ENCODE results near the gene PCDHGA5.
"Not testable (repeated sequence)": the region's sequence is repeated elsewhere in the genome, so short reads cannot be mapped to it uniquely, and the experiment has no call there.

PCDHGA5 gene

GRCh38 chr5:141346017-141346416 is 17.9 kb upstream of the PCDHGA5 start:
- H2AK5ac ChIP-seq (ENCODE audit: low read length, severe bottlenecking); H3K4me3 ChIP-seq (ENCODE audit: insufficient read depth in 1 of 2, low read depth in 1 of 2, low read length in 2 of 2); H3K4me1 ChIP-seq (ENCODE audit: control insufficient read depth, insufficient read depth, low read depth, low read length); H3K4me2 ChIP-seq (ENCODE audit: low read length, poor library complexity, severe bottlenecking); H3K36me3 ChIP-seq (ENCODE audit: control insufficient read depth in 1 of 2, insufficient read depth in 2 of 2, low read depth in 1 of 2, low read length in 2 of 2); H3K4ac ChIP-seq (ENCODE audit: low read depth in 1 of 2, low read length in 2 of 2); H2BK12ac ChIP-seq (ENCODE audit: low read length in 2 of 2); H2BK5ac ChIP-seq (ENCODE audit: low read depth, low read length, poor library complexity, severe bottlenecking); H4K8ac ChIP-seq (ENCODE audit: low read length); H3K9ac ChIP-seq (ENCODE audit: low read length); H2BK15ac ChIP-seq (ENCODE audit: low read depth, poor library complexity, severe bottlenecking); H2BK120ac ChIP-seq (ENCODE audit: low read depth, low read length); H4K91ac ChIP-seq (ENCODE audit: low read length); H3K27ac ChIP-seq (ENCODE audit: low read length, poor library complexity, severe bottlenecking); H2AFZ ChIP-seq (ENCODE audit: low read depth, low read length); DNase-seq; H3K23ac ChIP-seq (ENCODE audit: low read length in 2 of 2); H3K18ac ChIP-seq (ENCODE audit: low read depth in 1 of 2, low read length in 2 of 2); H3K14ac ChIP-seq (ENCODE audit: low read length in 2 of 2); H3K79me1 ChIP-seq (replicated peaks; ENCODE audit: low read length, poor library complexity, severe bottlenecking); H3K27me3 ChIP-seq (ENCODE audit: control insufficient read depth in 1 of 2, insufficient read depth in 1 of 2, low read length in 2 of 2): not testable (repeated sequence)
- H3K9me3 ChIP-seq (ENCODE audit: control insufficient read depth, low read length) = peaks cover 53% of the 10 kb centered on the region
- 96% methylated on average over 13 of the region's 35 CpGs for WGBS

GRCh38 chr5:141349917-141350619 is 13.9 kb upstream of the PCDHGA5 start, which contains the start of gene PCDHGB1:
TSS of gene PCDHGB1 (plus strand) at chr5:141350099. CDS start at chr5:141350261, 162 bp downstream.
- Histone ChIP-seq H3K4me3 (ENCODE audit: insufficient read depth in 1 of 2, low read depth in 1 of 2, low read length in 2 of 2) (peak within 1 kb of the TSS in 1 of 2 experiments; percentile 50), H2BK5ac (ENCODE audit: low read depth, low read length, poor library complexity, severe bottlenecking) (no peak within 1 kb of the TSS), H4K91ac (ENCODE audit: low read length) (no peak within 1 kb of the TSS), H3K4ac (ENCODE audit: low read depth in 1 of 2, low read length in 2 of 2) (no peak within 1 kb of the TSS), H3K4me1 (ENCODE audit: control insufficient read depth, insufficient read depth, low read depth, low read length) (peaks cover 1% of the 10 kb centered on the region), H3K9ac (ENCODE audit: low read length) (no peak within 1 kb of the TSS), H4K8ac (ENCODE audit: low read length) (no peak within 1 kb of the TSS), H3K27ac (ENCODE audit: low read length, poor library complexity, severe bottlenecking) (no peak within 1 kb of the TSS), H3K9me3 (ENCODE audit: control insufficient read depth, low read length) (peaks cover 53% of the 10 kb centered on the region), H2BK15ac (ENCODE audit: low read depth, poor library complexity, severe bottlenecking) (no peak within 1 kb of the TSS), H3K14ac (ENCODE audit: low read length in 2 of 2) (no peak within 1 kb of the TSS), H2BK12ac (ENCODE audit: low read length in 2 of 2) (no peak within 1 kb of the TSS), H3K27me3 (ENCODE audit: control insufficient read depth in 1 of 2, insufficient read depth in 1 of 2, low read length in 2 of 2) (no peaks in the 10 kb centered on the region), H3K36me3 (ENCODE audit: control insufficient read depth in 1 of 2, insufficient read depth in 2 of 2, low read depth in 1 of 2, low read length in 2 of 2) (no peaks in the 10 kb centered on the region), H3K79me1 (replicated peaks; ENCODE audit: low read length, poor library complexity, severe bottlenecking) (no peaks in the 10 kb centered on the region), H2AK5ac (ENCODE audit: low read length, severe bottlenecking) (no peak within 1 kb of the TSS), H3K23ac (ENCODE audit: low read length in 2 of 2) (no peak within 1 kb of the TSS), H3K4me2 (ENCODE audit: low read length, poor library complexity, severe bottlenecking) (no peak within 1 kb of the TSS), H2AFZ (ENCODE audit: low read depth, low read length) (no peak within 1 kb of the TSS), H3K18ac (ENCODE audit: low read depth in 1 of 2, low read length in 2 of 2) (no peak within 1 kb of the TSS), H2BK120ac (ENCODE audit: low read depth, low read length) (no peak within 1 kb of the TSS)
- DNase-seq = peak; percentile 15
- 67% methylated on average over 29 of the region's 29 CpGs for WGBS

DNA sequence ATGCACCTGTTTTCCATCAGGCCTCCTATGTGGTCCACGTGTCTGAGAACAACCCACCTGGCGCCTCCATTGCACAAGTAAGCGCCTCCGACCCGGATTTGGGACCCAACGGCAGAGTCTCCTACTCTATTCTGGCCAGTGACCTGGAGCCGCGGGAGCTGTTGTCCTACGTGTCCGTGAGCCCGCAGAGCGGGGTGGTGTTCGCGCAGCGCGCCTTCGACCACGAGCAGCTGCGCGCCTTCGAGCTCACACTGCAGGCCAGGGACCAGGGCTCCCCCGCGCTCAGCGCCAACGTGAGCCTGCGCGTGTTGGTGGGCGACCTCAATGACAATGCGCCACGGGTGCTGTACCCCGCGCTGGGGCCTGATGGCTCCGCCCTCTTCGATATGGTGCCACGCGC is 12.4 kb upstream of the PCDHGA5 start:
- no peak overlapping the region for H3K4me2 ChIP-seq (ENCODE audit: low read length, poor library complexity, severe bottlenecking)
- H4K91ac ChIP-seq (ENCODE audit: low read length) = no peak overlapping the region
- H4K8ac ChIP-seq (ENCODE audit: low read length) = no peak overlapping the region
- H3K27me3 ChIP-seq (ENCODE audit: control insufficient read depth in 1 of 2, insufficient read depth in 1 of 2, low read length in 2 of 2) = no peaks in the 10 kb centered on the region
- H3K14ac ChIP-seq (ENCODE audit: low read length in 2 of 2) = no peak overlapping the region
- H2BK15ac ChIP-seq (ENCODE audit: low read depth, poor library complexity, severe bottlenecking) = no peak overlapping the region
- peaks cover 57% of the 10 kb centered on the region for H3K9me3 ChIP-seq (ENCODE audit: control insufficient read depth, low read length)
- H3K4me1 ChIP-seq (ENCODE audit: control insufficient read depth, insufficient read depth, low read depth, low read length) = peaks cover 1% of the 10 kb centered on the region
- H3K18ac ChIP-seq (ENCODE audit: low read depth in 1 of 2, low read length in 2 of 2) = no peak overlapping the region
- H3K79me1 ChIP-seq (replicated peaks; ENCODE audit: low read length, poor library complexity, severe bottlenecking) = no peaks in the 10 kb centered on the region
- H3K4ac ChIP-seq (ENCODE audit: low read depth in 1 of 2, low read length in 2 of 2) = no peak overlapping the region
- no peaks in the 10 kb centered on the region for H3K36me3 ChIP-seq (ENCODE audit: control insufficient read depth in 1 of 2, insufficient read depth in 2 of 2, low read depth in 1 of 2, low read length in 2 of 2)
- H3K23ac ChIP-seq (ENCODE audit: low read length in 2 of 2) = no peak overlapping the region
- H2AFZ ChIP-seq (ENCODE audit: low read depth, low read length) = no peak overlapping the region
- 92% methylated on average over 20 of the region's 36 CpGs for WGBS
- DNase-seq = no peak
- no peak overlapping the region for H2BK12ac ChIP-seq (ENCODE audit: low read length in 2 of 2)
- H2BK5ac ChIP-seq (ENCODE audit: low read depth, low read length, poor library complexity, severe bottlenecking) = no peak overlapping the region
- no peak overlapping the region for H3K4me3 ChIP-seq (ENCODE audit: insufficient read depth in 1 of 2, low read depth in 1 of 2, low read length in 2 of 2)
- H3K9ac ChIP-seq (ENCODE audit: low read length) = no peak overlapping the region
- H3K27ac ChIP-seq (ENCODE audit: low read length, poor library complexity, severe bottlenecking) = no peak overlapping the region
- no peak overlapping the region for H2AK5ac ChIP-seq (ENCODE audit: low read length, severe bottlenecking)
- H2BK120ac ChIP-seq (ENCODE audit: low read depth, low read length) = no peak overlapping the region

DNA sequence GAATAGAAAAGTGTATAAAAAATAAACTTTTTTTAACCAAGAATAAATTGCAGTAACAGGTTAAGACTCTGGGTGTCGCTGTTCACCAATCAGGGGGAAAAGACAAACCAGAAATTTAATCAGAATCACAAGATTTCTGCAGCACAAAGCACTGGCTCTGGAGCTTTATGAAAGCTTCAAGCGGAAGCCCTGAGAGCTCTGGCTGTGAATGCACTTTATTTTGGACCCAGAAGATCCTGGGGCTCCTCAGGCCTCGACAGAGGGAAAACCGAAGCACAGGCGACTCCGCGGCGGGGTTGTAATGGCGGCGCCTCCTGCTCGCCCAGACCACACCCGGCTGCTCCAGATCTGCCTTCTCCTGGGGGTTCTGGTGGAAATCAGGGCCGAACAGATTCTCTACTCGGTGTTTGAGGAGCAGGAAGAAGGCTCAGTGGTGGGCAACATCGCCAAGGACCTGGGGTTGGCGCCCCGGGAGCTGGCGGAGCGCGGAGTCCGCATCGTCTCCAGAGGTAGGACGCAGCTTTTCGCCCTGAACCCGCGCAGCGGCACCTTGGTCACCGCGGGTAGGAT is 9.0 kb upstream of the PCDHGA5 start, which contains the start of gene PCDHGA4:
Gene PCDHGA4, plus strand, starts transcription at position 122 of the 570 bp plus-strand sequence. Its CDS starts 87 bp downstream, at position 209.
- Histone ChIP-seq H3K9ac (ENCODE audit: low read length) (peak within 1 kb of the TSS; percentile 67), H4K91ac (ENCODE audit: low read length) (no peak within 1 kb of the TSS)

More for the DNA sequence above, 9.0 kb upstream of the PCDHGA5 start, which contains the start of gene PCDHGA4:
- WGBS = 88% methylated on average over 29 of the region's 29 CpGs
- Histone ChIP-seq H3K9me3 (ENCODE audit: control insufficient read depth, low read length) (peaks cover 69% of the 10 kb centered on the region), H3K23ac (ENCODE audit: low read length in 2 of 2) (no peak within 1 kb of the TSS), H3K4me3 (ENCODE audit: insufficient read depth in 1 of 2, low read depth in 1 of 2, low read length in 2 of 2) (peak within 1 kb of the TSS in 1 of 2 experiments; percentile 73), H4K8ac (ENCODE audit: low read length) (no peak within 1 kb of the TSS), H2AK5ac (ENCODE audit: low read length, severe bottlenecking) (no peak within 1 kb of the TSS), H2AFZ (ENCODE audit: low read depth, low read length) (no peak within 1 kb of the TSS), H3K79me1 (replicated peaks; ENCODE audit: low read length, poor library complexity, severe bottlenecking) (no peaks in the 10 kb centered on the region), H3K14ac (ENCODE audit: low read length in 2 of 2) (no peak within 1 kb of the TSS), H3K18ac (ENCODE audit: low read depth in 1 of 2, low read length in 2 of 2) (no peak within 1 kb of the TSS), H3K4me1 (ENCODE audit: control insufficient read depth, insufficient read depth, low read depth, low read length) (peaks cover 1% of the 10 kb centered on the region), H2BK15ac (ENCODE audit: low read depth, poor library complexity, severe bottlenecking) (no peak within 1 kb of the TSS), H3K4me2 (ENCODE audit: low read length, poor library complexity, severe bottlenecking) (no peak within 1 kb of the TSS), H2BK12ac (ENCODE audit: low read length in 2 of 2) (no peak within 1 kb of the TSS), H3K4ac (ENCODE audit: low read depth in 1 of 2, low read length in 2 of 2) (no peak within 1 kb of the TSS), H3K36me3 (ENCODE audit: control insufficient read depth in 1 of 2, insufficient read depth in 2 of 2, low read depth in 1 of 2, low read length in 2 of 2) (no peaks in the 10 kb centered on the region), H3K27me3 (ENCODE audit: control insufficient read depth in 1 of 2, insufficient read depth in 1 of 2, low read length in 2 of 2) (no peaks in the 10 kb centered on the region), H3K27ac (ENCODE audit: low read length, poor library complexity, severe bottlenecking) (no peak within 1 kb of the TSS), H2BK120ac (ENCODE audit: low read depth, low read length) (no peak within 1 kb of the TSS), H2BK5ac (ENCODE audit: low read depth, low read length, poor library complexity, severe bottlenecking) (no peak within 1 kb of the TSS)
- DNase-seq = no peak
